Smooth muscle cell of the brain vasculature (primary cell): ENCODE data around the gene METTL6.
"Not testable (repeated sequence)": the region's sequence is repeated elsewhere in the genome, so short reads cannot be mapped to it uniquely, and the experiment has no call there.

ENCODE experiments used
- DNase-seq: peaks from one replicate; pipeline ENCODE4 v3.0.0-alpha.2; 2012; ENCODE audit warnings: low read depth, low spot score

METTL6 gene

DNA sequence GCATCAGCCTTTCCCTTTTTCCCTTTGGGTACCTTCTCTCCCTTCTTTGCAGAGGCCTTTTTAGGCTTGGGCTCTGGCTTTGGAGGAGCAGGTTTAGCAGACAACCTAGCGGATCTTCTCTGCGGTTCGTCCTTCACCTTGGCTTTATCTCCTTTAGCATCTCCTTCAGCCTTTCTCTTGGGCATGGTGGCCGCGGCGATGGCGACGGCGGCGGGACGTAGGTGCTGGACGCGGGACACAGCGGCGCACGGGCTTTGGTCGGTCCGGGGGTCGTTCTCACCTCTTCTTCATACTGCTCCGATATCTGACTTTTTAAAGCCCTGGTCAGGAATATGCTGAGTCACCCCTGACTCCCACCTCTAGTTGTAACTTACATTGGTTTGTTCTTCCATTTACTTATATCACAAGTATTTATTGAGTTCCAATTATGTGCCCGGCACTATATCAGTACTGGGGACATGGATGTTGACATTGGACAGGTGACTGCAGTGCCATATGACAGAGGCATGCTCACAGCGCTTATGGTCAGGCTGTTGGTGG, 51.8 kb downstream of the METTL6 start:
- no peak for DNase-seq

DNA sequence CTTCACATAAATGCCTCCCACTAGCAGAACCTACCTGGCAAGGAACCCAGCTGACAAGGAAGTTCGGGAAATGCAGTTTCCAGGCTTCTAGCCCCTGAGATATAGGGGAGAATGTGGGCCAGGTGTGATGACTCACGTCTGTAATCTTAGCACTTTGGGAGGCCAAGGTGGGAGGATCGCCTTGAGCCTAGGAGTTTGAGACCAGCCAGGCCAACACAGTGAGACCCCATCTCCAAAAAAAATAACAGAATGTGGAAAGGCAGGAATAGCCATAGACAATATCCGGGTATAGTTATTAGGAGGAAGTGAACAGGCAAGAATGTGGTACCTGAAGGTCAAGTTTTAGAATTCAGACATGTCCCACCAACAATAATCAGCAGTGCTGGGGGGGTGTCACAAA, 54.4 kb downstream of the METTL6 start:
- no peak for DNase-seq

DNA sequence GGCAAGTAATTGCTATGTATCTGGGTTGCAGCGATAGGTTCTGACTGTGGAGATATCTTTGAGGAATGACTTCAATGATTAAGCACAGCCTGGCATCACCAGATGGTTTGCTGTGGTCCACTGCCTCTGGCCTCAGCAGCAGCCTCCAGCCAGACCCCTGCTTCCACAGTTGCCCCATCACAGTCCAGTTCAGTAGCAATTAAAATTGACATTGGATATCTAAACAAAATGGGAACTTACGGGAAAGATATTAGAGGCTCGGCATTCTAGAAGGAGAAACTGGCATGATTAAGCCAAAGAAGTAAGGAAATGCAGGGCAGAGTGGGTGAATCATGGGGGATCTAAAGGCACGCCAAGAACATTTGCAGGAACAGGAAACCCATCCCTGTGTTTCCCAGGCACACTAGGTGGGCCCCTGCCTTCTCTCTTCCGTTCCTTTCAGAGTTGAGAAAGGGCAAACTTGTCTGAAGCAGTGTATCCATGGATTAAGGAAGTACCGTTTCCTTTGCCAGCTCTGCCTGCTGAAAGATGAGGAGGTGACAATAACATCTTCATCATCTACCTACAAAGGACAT, 58.7 kb downstream of the METTL6 start:
- DNase-seq, result no peak

DNA sequence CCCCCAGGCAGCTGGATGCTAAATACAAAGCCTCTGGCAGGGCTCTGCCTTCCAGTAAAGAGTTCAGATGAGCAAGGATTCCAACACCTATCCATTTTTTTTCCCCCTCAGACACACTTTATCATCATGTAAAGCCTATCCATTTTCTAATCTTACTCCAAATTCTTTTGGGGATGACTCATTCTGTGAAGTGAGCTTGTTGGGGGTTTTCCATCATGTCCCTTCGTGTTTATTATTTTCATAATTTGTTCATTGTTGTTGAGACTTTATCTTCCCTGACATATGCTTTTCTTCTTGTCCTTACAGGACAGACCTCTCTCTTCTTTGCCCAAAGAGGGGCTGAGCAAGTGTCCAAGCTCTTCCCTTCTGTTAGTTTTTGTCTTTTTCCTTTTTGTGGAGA, 60.3 kb downstream of the METTL6 start:
- no peak for DNase-seq

DNA sequence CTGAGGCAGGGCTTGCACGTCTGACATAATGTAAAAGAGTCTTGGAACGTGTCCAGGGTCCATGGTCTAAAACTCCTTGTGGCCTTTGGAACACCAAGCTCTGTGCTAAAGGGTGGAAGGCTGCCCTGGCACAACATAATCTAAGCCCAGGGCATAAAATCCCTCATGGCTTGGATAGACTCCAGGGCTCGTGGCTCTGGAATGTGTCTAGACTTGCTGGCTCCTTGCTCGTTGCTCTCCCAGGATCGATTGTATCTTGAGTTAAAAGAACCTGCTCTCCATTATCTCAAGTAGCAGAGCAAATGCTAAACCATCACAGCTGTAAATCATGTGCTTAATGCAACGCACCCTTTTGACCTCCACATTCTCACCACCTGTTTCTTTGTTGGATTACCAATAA, 63.3 kb downstream of the METTL6 start:
- not testable (repeated sequence) for DNase-seq

DNA sequence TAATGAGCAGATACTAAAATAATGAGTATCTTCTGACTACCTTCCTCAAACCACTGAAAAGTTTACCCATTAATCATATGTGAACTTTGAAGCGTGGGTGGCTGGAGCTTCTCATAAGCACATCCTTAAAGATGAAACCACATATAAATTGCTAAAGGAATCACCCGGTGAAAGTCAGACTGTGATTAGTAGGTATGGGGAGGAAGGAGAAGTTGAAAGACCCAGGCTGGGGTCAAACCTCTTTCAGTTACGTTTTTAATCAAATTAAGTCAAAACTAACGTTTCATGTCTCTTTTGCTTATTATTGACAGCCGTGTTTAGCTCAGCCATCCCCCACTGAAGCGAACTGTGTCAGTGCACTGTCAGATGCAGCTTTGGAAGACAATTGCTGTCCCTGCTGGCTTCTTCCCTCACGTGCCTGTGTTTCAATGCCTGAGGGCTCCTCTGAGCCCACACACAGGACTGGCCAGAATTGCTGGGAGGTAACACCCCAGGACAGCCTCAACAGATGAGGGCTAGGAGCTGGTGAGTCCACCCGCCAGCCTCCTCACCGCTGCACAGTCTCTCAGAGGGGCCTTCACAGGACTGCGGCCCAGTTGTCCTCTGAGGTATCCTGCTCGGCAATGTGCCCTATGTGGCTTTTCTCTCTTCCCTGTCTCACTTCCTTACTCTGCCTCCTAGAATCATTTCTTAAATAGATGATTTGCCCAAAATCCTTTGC, 65.7 kb downstream of the METTL6 start:
- DNase-seq, result no peak

DNA sequence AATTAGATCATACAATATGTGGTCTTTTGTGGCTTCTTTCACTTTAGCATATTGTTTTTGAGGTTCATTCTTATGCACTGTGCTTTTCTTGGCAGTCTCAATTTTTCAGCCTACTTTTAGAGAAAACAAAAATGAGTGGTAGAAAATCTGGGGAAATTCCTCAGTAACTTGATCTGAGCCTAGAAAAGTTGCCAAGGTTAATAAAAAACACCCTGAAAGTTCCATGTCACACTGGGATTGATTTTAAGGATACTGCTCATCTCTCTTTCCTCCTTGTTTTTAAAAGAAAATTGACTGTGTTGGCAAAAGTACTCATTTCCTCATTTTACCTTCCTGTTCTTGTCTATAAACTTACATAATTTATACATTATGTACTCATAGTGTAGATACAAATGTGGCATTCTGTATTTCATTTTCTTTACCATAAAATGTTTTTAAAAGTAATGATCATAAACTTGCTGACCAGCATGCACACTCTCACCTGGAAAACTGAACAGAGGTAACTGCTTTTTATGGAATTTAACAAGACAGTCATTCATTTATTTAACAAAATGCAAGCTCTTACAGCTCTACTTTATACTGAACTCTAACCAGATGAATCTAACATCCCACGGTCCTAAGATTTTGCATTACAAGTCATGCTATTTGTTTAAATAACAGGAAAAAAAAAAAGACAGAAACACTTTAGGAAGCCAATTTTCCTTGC, 66.4 kb downstream of the METTL6 start:
- DNase-seq, result peak; percentile 63
